ENCODE results near the gene ALG10B.

The ALG10B gene

GRCh38 chr12:38374751-38375150 lies 58.2 kb downstream of the ALG10B start:
- DNase-seq (ENCODE audit: low read depth in 2 of 2), result no peak
